HG03039 (cell line): Measurements from ENCODE around the gene ZFP64.
"Not testable (repeated sequence)": the region's sequence is repeated elsewhere in the genome, so short reads cannot be mapped to it uniquely, and the experiment has no call there.

Source experiments
- ATAC-seq: cut with Tn5 transposase; IDR thresholded peaks from one replicate; pipeline ENCODE4 v1.9.1; 2021; ENCODE audit warnings: mild to moderate bottlenecking, moderate library complexity; ENCODE audit not compliant: unreplicated experiment

The ZFP64 gene

DNA sequence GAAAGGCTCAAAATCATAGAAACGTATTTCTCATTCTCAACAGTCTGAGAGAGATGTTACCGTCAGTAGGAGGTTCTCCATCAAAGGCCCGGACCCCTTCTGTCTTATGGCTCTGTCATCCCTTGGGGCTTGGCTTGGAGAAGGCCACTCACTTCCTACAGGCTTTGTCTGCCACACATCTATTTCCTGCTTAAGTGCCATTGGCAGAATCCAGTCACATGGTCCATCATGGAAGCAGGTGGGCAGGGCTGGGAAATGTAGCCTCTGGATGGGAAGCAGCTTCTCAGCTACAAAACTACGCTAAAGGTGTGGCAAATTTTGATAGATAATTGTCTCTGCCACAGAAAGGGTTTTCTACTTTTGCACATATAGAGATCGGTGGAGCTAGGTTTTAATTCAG is 12.6 kb upstream of the ZFP64 start:
- no peak for ATAC-seq

GRCh38 chr20:52201395-52201794 is 9.8 kb upstream of the ZFP64 start:
- no peak for ATAC-seq

DNA sequence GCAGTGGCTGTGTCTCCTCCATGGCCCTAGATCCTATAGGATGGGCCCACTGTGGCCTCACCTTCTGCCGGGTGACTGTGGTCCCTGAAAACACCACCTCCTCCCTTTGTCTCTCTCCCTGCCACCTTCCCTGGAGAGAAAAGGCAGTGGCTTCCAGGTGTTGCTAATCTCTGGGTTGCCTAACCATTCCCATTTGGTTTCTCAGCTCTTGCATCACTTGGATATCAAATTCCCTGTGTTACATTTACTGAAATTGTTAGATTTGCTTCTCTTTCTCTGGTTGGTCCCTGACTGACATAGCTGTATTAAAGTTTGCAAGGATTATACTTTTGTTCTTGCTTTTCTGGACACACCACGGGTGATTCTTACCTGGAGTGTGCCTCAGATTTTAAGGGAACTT is 9.3 kb upstream of the ZFP64 start:
- no peak for ATAC-seq

GRCh38 chr20:52196845-52197244 is 5.3 kb upstream of the ZFP64 start:
- no peak for ATAC-seq

GRCh38 chr20:52193886-52194545 is 2.4 kb upstream of the ZFP64 start:
- ATAC-seq: no peak

GRCh38 chr20:52193133-52193532 is 1.6 kb upstream of the ZFP64 start:
- ATAC-seq: no peak

GRCh38 chr20:52192719-52193007 is 1.1 kb upstream of the ZFP64 start:
- ATAC-seq: not testable (repeated sequence)

GRCh38 chr20:52191916-52192718 is 538 bp upstream of the ZFP64 start:
- ATAC-seq: peak; percentile 31

- ATAC-seq: no peak
These were observed 995 bp downstream of the ZFP64 start for GRCh38 chr20:52190437-52191131.

DNA sequence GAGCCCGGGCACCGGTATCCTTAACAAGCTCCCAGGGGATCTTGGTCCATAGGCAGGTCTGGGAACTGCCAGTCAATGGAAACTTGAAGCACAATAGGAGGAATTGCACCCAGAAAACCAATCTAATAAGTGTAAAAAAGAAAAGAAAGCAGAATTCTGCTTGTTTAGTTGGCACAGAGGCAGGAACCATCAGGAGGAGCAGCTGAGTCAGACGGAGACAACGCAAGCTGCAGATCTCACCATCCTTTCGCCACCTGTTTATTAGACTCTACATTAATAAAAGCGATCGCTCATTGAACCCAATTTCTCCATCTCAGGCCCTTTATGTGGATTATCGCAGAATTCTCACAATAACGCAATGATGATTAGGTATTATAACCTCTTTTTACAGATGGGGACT is 9.8 kb downstream of the ZFP64 start:
- ATAC-seq: no peak

- no peak for ATAC-seq
These were observed 11.3 kb downstream of the ZFP64 start for GRCh38 chr20:52180180-52180840.

- ATAC-seq: peak; percentile 91
These were observed 12.0 kb downstream of the ZFP64 start for GRCh38 chr20:52179331-52180179.

DNA sequence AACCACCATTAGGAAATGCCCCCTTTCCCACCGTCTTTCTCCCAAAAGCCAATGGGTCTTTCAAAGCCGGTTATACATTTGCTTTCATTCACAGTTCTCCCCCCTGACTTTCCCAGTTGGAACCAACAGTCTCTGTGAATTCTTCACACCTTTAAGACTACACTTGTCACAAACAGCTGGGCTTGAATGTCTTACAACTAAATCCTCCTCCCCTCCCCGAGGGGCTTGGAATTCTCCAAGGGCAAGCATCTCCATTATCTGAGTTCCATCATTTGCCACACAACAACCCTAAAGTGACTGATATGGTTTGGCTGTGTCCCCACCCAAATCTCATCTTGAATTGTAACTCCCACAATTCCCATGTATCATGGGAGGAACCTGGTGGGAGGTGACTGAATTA is 12.9 kb downstream of the ZFP64 start:
- no peak for ATAC-seq

DNA sequence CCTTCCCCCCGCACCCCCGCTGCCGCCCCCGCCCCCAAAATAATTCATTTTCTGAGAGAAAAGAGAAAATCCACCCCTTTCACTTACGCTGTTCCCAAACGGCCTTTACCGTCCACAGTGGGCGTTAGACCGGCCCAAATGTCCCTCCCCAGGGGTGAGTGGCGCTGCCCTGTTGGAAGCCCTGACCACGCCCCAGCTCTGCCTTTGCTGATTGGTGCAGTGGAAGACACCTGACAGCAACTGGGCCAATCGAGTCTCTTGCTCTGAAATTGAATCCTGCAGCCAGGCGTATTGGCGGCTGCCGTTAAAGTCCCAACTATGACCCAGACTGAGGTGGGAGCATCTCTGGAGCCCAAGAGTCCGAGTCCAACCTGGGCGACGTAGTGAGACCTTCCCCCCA is 15.7 kb downstream of the ZFP64 start:
- no peak for ATAC-seq

GRCh38 chr20:52172392-52173047 is 19.1 kb downstream of the ZFP64 start:
- peak; percentile 86 for ATAC-seq

- ATAC-seq: no peak
These were observed 20.6 kb downstream of the ZFP64 start for GRCh38 chr20:52171025-52171424.

DNA sequence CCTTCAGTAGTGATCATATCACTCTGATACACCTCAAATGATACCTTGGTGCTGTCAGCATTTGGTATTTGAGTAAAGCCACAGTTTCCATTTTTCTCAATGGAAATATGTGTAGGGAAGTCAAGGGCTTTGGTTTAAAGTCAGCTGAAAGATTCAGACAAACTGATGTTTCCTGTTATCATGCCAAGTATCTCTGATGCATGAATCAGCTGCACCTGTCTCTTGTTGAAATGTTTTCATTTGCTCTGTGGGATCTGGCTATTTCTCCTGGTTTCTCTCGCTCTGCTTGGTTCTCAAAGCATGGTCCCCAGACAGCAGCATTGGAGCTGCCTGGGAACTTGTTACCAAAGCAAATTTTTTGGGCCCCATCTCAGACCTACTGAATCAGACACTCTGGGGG is 23.5 kb downstream of the ZFP64 start:
- no peak for ATAC-seq

DNA sequence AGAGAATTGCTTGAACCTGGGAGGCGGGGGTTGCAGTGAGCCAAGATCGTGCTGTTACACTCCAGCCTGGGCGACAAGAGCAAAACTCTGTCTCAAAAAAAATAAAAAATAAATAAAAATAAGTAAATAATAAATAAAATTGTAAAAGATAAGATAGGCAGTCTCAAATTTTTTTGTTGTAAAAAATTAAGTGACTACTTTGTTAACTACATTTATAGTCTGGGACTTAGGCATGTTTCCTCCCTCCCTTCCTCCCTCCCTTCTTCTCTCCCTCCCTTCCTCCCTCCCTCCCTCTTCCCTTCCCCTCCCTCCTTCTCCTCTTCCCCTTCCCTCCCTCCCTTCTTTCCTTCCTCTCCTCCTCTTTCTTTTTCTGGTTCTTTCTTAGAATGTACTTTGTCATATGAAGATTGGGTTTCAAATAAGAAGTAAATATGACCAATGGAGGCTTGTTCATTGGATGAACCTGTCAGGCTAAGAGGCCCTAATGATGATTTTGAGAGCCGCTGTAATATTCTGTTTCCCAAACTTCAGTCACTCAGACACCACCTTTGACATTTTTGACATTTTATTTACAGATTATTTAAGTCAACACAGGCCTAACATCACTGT is 24.2 kb downstream of the ZFP64 start:
- no peak for ATAC-seq

DNA sequence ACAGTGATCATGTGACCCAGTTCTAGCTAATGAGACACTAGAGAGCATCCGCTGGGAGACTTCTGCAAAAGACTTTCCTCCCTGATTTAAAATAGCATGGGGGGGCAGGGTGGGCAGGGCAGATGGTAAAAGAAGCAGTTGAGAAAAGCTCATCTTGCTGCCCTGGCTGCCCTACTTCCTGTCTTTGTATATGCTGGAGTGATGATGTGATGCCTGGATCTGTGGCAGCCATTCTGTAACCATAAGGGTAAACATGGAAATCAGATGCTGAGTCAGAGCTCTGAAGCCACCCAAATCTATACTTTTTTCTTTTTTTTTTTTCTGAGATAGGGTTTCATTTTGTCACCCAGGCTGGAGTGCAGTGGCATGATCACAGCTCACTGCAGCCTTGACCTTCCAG is 25.4 kb downstream of the ZFP64 start:
- ATAC-seq: no peak
